Measurements from ENCODE around the gene COIL.
"Not testable (repeated sequence)": the region's sequence is repeated elsewhere in the genome, so short reads cannot be mapped to it uniquely, and the experiment has no call there.

Gene COIL

DNA sequence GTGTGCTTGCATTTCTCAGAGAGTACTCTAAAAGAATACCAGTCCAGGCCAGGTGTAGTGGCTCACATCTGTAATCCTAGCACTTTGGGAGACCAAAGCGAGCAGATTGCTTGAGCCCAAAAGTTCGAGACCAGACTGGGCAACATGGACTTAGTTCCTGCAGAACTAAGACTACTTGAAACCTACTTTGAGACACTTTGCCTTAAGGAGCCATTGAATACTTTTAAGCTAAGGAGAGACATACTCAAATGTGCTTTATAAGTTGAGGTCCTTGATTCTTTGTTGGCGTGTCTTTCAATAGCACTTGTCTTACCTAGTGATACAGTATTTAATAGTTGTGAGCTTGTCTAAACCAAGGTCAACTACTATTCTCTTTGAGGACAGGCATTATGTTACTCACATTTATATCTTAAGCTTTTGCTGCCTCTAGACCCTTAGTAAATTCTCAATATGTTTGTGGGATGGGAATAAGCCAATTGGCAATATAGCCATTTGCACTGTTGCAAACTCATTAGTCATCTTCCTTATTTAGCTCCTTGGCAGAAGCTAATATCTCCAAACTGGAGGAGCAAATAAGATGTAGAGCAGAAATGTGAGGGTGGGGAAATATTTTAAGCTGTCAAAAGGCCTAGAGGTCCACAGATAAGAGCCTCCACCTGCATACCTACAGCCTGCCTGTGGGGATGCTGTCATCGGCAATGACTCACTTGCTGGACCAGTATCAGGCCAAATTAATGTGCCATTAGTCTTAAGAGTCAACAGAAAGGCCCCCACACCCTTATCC is 33.4 kb upstream of the COIL start:
- Histone ChIP-seq H3K36me3 (ENCODE audit: insufficient read depth, low read length) (peaks cover 32% of the 10 kb centered on the region), H3K9me3 (ENCODE audit: insufficient read depth, low read depth, low read length) (no peaks in the 10 kb centered on the region), H3K27ac (ENCODE audit: low read depth, low read length) (no peak overlapping the region), H3K9ac (ENCODE audit: low read depth, low read length) (no peak overlapping the region), H3K4me1 (ENCODE audit: insufficient read depth, low read length) (no peaks in the 10 kb centered on the region), H3K4me3 (ENCODE audit: low read length) (no peak overlapping the region), H3K27me3 (ENCODE audit: insufficient read depth, low read length) (no peaks in the 10 kb centered on the region)
- WGBS, result 96% methylated on average over 4 of the region's 4 CpGs

DNA sequence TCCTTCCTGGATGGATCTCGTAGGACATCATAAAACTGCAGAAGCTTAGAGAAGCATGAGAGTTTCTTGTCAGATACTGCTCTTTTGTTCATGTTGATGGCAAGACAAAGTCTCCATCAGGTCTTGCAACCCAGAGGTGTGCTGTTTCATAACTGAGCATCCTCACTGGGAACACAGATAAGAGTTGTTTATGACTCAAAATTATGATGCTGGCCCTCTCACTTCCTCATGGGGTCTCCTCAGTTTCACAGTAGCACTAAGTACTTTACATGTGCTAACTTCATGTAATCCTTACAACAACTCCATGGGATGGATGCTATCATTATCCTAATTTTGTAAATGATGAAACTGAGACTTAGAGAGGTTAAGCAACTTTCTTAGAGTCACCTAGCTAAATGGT is 31.5 kb upstream of the COIL start:
- no peaks in the 10 kb centered on the region for H3K27me3 ChIP-seq (ENCODE audit: insufficient read depth, low read length)
- no peak overlapping the region for H3K9ac ChIP-seq (ENCODE audit: low read depth, low read length)
- H3K4me1 ChIP-seq (ENCODE audit: insufficient read depth, low read length), result no peaks in the 10 kb centered on the region
- peaks cover 47% of the 10 kb centered on the region for H3K36me3 ChIP-seq (ENCODE audit: insufficient read depth, low read length)
- H3K4me3 ChIP-seq (ENCODE audit: low read length), result no peak overlapping the region
- 96% methylated on average over 1 of the region's 1 CpG for WGBS
- no peaks in the 10 kb centered on the region for H3K9me3 ChIP-seq (ENCODE audit: insufficient read depth, low read depth, low read length)
- H3K27ac ChIP-seq (ENCODE audit: low read depth, low read length), result no peak overlapping the region

DNA sequence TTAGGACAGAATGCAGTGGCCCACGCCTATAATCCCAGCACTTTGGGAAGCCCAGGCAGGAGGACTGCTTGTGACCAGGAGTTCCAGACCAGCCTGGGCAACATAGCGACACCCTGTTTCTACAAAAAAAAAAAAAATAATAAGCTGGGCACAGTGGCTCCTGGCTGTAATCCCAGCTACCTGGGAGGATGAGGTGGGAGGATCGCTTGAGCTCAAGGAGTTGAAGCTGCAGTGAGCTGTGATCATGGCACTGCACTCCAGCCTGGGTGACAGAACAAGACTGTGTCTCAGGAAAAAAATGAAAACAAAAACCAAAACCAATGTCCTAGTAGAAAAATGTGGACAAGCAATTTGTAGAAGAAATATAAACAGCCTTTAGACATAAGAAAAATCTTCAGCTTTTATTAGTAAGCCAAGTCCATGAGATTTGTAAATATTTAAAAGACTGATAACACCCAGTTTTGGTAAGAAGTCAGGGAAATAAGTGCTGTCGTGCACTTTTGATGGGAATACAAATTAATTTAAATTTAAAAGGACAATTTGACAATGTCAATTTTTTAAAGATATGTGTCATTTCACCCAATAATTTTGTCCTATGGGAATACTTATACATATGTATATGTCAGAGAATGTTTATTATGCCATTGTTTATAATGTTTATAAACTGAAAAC is 28.2 kb upstream of the COIL start:
- peaks cover 40% of the 10 kb centered on the region for H3K36me3 ChIP-seq (ENCODE audit: insufficient read depth, low read length)
- no peak overlapping the region for H3K27ac ChIP-seq (ENCODE audit: low read depth, low read length)
- H3K9me3 ChIP-seq (ENCODE audit: insufficient read depth, low read depth, low read length), result no peaks in the 10 kb centered on the region
- no peak overlapping the region for H3K9ac ChIP-seq (ENCODE audit: low read depth, low read length)
- no peaks in the 10 kb centered on the region for H3K27me3 ChIP-seq (ENCODE audit: insufficient read depth, low read length)
- H3K4me3 ChIP-seq (ENCODE audit: low read length), result no peak overlapping the region
- no peaks in the 10 kb centered on the region for H3K4me1 ChIP-seq (ENCODE audit: insufficient read depth, low read length)
- 89% methylated on average over 3 of the region's 4 CpGs for WGBS

DNA sequence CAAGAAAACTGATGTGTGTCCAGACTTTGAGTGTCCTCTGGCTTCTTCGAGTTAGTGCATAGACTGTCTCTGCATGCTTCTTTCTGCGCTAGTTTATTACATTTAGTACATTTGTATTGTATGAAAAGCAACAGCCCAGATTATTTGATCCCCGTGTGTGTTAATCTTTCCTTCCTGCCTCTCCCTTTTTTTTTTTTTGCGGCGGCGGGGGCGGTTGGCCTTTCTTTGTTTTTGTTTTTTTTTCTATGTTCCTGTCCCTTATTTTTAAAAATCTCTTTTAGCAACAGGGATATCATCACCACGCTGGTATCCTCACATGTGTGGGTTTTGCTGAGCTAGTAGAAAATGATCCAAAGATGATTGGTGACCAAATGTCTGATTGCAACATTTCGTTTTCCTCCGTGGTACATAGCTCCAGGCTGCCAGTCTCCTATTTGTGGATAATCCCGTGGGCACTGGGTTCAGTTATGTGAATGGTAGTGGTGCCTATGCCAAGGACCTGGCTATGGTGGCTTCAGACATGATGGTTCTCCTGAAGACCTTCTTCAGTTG is 26.5 kb upstream of the COIL start:
- Histone ChIP-seq H3K27ac (ENCODE audit: low read depth, low read length) (no peak overlapping the region), H3K4me3 (ENCODE audit: low read length) (no peak overlapping the region), H3K4me1 (ENCODE audit: insufficient read depth, low read length) (peaks cover 4% of the 10 kb centered on the region; the same call in 1 of the 2 replicates), H3K27me3 (ENCODE audit: insufficient read depth, low read length) (no peaks in the 10 kb centered on the region), H3K9ac (ENCODE audit: low read depth, low read length) (no peak overlapping the region), H3K36me3 (ENCODE audit: insufficient read depth, low read length) (peaks cover 37% of the 10 kb centered on the region), H3K9me3 (ENCODE audit: insufficient read depth, low read depth, low read length) (no peaks in the 10 kb centered on the region)
- WGBS, result 95% methylated on average over 11 of the region's 11 CpGs

DNA sequence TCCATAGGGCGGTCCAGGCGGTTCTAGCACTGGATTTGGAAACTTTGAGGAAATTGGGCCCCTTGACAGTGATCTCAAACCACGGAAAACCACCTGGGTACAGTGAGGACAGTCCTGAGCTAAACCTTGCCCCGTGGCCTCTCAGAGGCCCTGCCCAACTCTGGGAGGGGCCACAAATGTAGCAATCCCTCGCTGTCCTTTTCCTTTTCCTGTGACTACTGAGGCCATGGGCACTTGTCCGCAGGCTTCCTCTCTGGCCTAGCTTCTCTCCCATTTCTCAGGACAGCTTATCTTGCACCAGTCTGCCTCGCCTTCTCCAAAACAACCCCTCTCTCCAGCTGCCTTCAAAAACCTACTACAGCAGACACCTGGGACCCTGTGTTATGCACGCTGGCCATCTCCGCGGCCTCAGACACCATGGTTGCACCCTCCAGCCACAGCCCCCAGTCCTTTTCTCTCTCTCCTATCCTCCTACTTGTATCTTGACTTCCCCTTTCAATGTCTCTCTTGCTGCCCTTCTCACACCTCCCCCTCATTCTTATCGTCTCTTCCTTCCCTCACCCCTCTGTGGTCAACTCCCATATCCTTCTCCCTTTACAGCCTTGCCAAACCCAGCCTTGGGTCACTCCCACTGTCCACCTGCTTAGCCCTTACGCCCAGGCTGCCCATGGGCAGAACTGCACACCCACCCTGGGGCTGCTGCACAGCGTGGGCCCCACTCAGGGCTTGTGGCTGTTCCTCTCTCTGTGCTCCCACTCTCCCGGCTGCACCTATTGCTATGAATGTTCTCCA is 24.7 kb upstream of the COIL start:
- Histone ChIP-seq H3K36me3 (ENCODE audit: insufficient read depth, low read length) (peaks cover 26% of the 10 kb centered on the region), H3K4me3 (ENCODE audit: low read length) (no peak overlapping the region), H3K9ac (ENCODE audit: low read depth, low read length) (no peak overlapping the region)

DNA sequence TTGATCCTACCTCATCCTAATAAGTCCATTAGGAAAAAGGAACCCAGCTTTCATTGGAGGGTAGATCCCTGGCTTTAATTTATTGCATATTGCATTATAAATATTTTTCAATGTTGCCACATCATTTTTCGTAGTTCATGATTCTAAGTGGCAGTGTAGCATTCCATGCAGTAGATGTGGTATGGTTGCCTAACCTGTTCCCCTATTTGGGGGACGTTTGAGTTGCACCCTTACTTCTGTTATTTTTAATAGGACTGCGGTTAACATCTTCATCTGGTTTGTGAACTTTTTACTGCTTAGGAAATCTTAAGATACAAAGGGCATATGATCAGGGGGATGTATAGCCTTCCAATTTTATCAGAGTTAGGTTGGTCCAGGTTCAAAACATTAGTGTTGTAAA is 22.5 kb upstream of the COIL start:
- Histone ChIP-seq H3K36me3 (ENCODE audit: insufficient read depth, low read length) (peaks cover 17% of the 10 kb centered on the region), H3K27ac (ENCODE audit: low read depth, low read length) (no peak overlapping the region), H3K27me3 (ENCODE audit: insufficient read depth, low read length) (no peaks in the 10 kb centered on the region), H3K9ac (ENCODE audit: low read depth, low read length) (no peak overlapping the region), H3K4me3 (ENCODE audit: low read length) (no peak overlapping the region), H3K9me3 (ENCODE audit: insufficient read depth, low read depth, low read length) (no peaks in the 10 kb centered on the region), H3K4me1 (ENCODE audit: insufficient read depth, low read length) (peaks cover 23% of the 10 kb centered on the region)
- 96% methylated on average over 3 of the region's 3 CpGs for WGBS

More for the DNA sequence above, 24.7 kb upstream of the COIL start:
- Histone ChIP-seq H3K27ac (ENCODE audit: low read depth, low read length) (no peak overlapping the region), H3K9me3 (ENCODE audit: insufficient read depth, low read depth, low read length) (no peaks in the 10 kb centered on the region), H3K27me3 (ENCODE audit: insufficient read depth, low read length) (no peaks in the 10 kb centered on the region), H3K4me1 (ENCODE audit: insufficient read depth, low read length) (peaks cover 10% of the 10 kb centered on the region; the same call in 1 of the 2 replicates)
- 94% methylated on average over 14 of the region's 14 CpGs for WGBS

DNA sequence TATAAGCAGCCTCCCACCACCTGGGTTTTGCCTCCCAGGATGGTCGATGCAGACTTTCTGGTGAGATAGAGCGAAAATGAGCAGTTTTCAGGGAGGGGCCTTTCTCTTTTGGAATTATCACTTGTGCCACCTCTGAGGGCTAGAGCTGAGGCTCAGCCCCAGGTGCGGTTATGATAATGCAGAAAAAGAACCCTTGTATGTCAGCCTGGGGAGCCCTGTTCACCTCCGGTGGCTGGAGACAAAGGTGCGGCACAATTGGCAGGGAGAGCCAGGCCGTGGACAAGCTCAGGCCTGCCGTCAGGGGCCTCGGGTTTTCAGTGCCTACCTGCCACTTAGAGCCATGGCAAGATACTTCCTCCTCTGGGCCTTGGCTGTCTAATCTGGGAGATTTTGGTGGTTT is 21.5 kb upstream of the COIL start:
- H3K4me3 ChIP-seq (ENCODE audit: low read length), result no peak overlapping the region
- H3K27ac ChIP-seq (ENCODE audit: low read depth, low read length), result no peak overlapping the region
- 91% methylated on average over 8 of the region's 8 CpGs for WGBS
- H3K9ac ChIP-seq (ENCODE audit: low read depth, low read length), result no peak overlapping the region
- peaks cover 25% of the 10 kb centered on the region for H3K4me1 ChIP-seq (ENCODE audit: insufficient read depth, low read length)
- no peaks in the 10 kb centered on the region for H3K27me3 ChIP-seq (ENCODE audit: insufficient read depth, low read length)
- H3K9me3 ChIP-seq (ENCODE audit: insufficient read depth, low read depth, low read length), result no peaks in the 10 kb centered on the region
- H3K36me3 ChIP-seq (ENCODE audit: insufficient read depth, low read length), result peaks cover 7% of the 10 kb centered on the region

DNA sequence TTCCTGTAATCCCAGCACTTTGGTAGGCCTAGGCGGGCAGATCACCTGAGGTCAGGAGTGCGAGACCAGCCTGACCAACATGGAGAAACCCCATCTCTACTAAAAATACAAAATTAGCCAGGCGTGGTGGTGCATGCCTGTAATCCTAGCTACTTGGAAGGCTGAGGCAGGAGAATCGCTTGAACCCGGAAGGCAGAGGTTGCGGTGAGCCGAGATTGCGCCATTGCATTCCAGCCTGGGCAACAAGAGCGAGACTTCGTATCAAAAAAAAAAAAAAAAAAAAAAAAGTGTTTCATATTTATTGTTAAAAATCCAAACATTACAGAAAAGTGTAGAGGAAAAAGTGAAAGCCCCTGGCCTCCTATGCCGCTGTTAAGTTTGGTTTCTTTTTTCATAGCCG is 19.7 kb upstream of the COIL start:
- H3K4me3 ChIP-seq (ENCODE audit: low read length); H3K27me3 ChIP-seq (ENCODE audit: insufficient read depth, low read length); H3K9ac ChIP-seq (ENCODE audit: low read depth, low read length); H3K9me3 ChIP-seq (ENCODE audit: insufficient read depth, low read depth, low read length); H3K27ac ChIP-seq (ENCODE audit: low read depth, low read length); H3K36me3 ChIP-seq (ENCODE audit: insufficient read depth, low read length): not testable (repeated sequence)
- WGBS, result 95% methylated on average over 10 of the region's 12 CpGs
- peaks cover 25% of the 10 kb centered on the region for H3K4me1 ChIP-seq (ENCODE audit: insufficient read depth, low read length)

DNA sequence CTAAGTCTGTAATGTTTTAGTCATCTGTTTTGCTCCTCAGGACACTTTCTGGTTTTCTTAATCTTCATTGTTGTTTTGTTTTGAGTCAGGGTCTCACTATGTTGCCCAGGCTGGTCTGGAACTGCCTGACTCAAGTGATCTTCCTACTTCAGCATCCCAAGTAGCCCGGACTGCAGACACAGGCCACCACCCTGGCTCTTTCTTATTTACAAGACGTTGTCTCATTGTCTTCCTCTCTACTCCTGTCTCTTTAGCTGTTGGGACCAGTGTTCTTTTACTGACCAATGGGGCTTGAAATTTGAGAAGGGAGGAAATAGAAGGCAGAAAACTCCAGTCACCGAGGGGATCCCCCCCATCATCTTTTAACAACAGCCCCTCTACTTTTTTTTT is 18.2 kb upstream of the COIL start:
- Histone ChIP-seq H3K27me3 (ENCODE audit: insufficient read depth, low read length) (no peaks in the 10 kb centered on the region), H3K4me3 (ENCODE audit: low read length) (peak overlapping the region; percentile 97), H3K4me1 (ENCODE audit: insufficient read depth, low read length) (peaks cover 25% of the 10 kb centered on the region), H3K9me3 (ENCODE audit: insufficient read depth, low read depth, low read length) (no peaks in the 10 kb centered on the region), H3K27ac (ENCODE audit: low read depth, low read length) (no peak overlapping the region), H3K9ac (ENCODE audit: low read depth, low read length) (no peak overlapping the region), H3K36me3 (ENCODE audit: insufficient read depth, low read length) (no peaks in the 10 kb centered on the region)
- WGBS, result 53% methylated on average over 2 of the region's 3 CpGs

DNA sequence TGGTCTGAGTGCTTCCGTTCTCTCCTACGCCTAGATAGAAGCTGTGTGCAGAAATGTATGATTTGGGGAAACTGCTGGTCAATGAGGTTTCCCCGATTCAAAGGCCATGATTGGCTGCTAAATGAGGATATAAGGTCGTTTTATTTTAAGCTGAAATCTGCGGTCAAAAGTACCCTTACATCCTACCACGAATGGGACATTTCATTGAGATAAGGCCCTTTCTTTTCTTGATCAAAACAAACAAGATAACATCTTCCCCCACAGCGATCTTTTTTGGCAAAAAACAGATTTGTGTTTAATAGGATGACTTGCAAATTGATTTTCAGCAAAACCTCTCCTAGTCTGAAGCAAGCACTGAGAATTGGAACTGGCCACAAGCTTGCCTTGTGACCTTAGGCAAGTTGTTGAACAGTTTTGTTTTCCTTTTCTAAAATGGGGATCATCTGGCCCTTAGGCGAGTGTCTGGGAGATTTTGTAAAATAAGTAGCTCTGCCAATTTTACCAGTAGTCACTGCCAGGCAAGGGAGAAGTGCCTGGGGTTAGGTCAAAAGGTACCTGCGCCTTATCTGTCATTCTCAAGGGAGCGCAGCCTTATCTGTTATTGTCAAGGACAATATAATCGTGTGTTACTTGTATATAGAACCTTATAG is 17.7 kb upstream of the COIL start:
- 59% methylated on average over 11 of the region's 11 CpGs for WGBS
- peak overlapping the region; percentile 42; the same call in 1 of the 2 replicates for H3K9ac ChIP-seq (ENCODE audit: low read depth, low read length)

More for the DNA sequence above, 17.7 kb upstream of the COIL start:
- Histone ChIP-seq H3K36me3 (ENCODE audit: insufficient read depth, low read length) (no peaks in the 10 kb centered on the region), H3K27ac (ENCODE audit: low read depth, low read length) (no peak overlapping the region), H3K27me3 (ENCODE audit: insufficient read depth, low read length) (no peaks in the 10 kb centered on the region), H3K9me3 (ENCODE audit: insufficient read depth, low read depth, low read length) (no peaks in the 10 kb centered on the region), H3K4me1 (ENCODE audit: insufficient read depth, low read length) (peaks cover 25% of the 10 kb centered on the region), H3K4me3 (ENCODE audit: low read length) (peak overlapping the region; percentile 97)

Measured in HUES64 (cell line).